ENCODE data around the gene DIDO1.
"Not testable (repeated sequence)": the region's sequence is repeated elsewhere in the genome, so short reads cannot be mapped to it uniquely, and the experiment has no call there.

DNA sequence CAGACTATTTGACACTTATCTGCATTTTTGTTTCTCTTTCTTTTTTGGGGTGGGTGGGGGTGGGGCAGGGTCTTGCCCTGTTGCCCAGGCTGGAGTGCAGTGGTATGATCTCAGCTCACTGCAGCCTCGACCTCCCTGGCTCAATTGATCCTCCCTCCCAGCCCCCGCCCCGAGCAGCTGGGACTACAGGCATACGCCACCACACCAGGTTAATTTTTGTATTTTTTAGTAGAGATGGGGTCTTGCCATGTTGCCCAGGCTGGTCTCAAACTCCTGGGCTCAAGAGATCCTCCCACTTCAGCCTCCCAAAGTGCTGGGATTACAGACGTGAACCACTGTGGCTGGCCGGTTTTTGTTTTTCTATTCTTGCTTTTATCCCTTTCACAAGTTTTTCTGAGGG is 73.0 kb downstream of the DIDO1 start:
- TF ChIP-seq, protein P1, sequence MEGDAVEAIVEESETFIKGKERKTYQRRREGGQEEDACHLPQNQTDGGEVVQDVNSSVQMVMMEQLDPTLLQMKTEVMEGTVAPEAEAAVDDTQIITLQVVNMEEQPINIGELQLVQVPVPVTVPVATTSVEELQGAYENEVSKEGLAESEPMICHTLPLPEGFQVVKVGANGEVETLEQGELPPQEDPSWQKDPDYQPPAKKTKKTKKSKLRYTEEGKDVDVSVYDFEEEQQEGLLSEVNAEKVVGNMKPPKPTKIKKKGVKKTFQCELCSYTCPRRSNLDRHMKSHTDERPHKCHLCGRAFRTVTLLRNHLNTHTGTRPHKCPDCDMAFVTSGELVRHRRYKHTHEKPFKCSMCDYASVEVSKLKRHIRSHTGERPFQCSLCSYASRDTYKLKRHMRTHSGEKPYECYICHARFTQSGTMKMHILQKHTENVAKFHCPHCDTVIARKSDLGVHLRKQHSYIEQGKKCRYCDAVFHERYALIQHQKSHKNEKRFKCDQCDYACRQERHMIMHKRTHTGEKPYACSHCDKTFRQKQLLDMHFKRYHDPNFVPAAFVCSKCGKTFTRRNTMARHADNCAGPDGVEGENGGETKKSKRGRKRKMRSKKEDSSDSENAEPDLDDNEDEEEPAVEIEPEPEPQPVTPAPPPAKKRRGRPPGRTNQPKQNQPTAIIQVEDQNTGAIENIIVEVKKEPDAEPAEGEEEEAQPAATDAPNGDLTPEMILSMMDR (IDR thresholded peaks at IDR 0.05): not testable (repeated sequence)
- not testable (repeated sequence) for TF ChIP-seq POLR2A (IDR thresholded peaks at IDR 0.05)
